ENCODE measurements around the gene HIF3A.

The HIF3A gene

GRCh38 chr19:46330319-46330918 is 33.6 kb downstream of the HIF3A start:
- DNase-seq (ENCODE audit: low spot score): no peak

GRCh38 chr19:46337487-46337886 is 40.6 kb downstream of the HIF3A start:
- DNase-seq (ENCODE audit: low spot score): no peak

- no peak for DNase-seq (ENCODE audit: low spot score)
Measured at GRCh38 chr19:46339446-46339845, 42.6 kb downstream of the HIF3A start.

GRCh38 chr19:46340051-46340659 is 43.3 kb downstream of the HIF3A start:
- DNase-seq (ENCODE audit: low spot score): no peak

- DNase-seq (ENCODE audit: low spot score): no peak
Measured at GRCh38 chr19:46341937-46342336, 45.1 kb downstream of the HIF3A start.

- DNase-seq (ENCODE audit: low spot score): no peak
Measured at GRCh38 chr19:46344363-46344762, 47.5 kb downstream of the HIF3A start.

GRCh38 chr19:46345157-46345556 is 48.3 kb downstream of the HIF3A start:
- no peak for DNase-seq (ENCODE audit: low spot score)

- DNase-seq (ENCODE audit: low spot score): peak; percentile 99
Measured at GRCh38 chr19:46346821-46347571, 50.2 kb downstream of the HIF3A start, which contains the start of gene PPP5C. PPP5C (plus strand) TSS chr19:46347087; CDS start chr19:46347097, 10 bp downstream.

GRCh38 chr19:46347572-46347883 is 50.7 kb downstream of the HIF3A start:
- DNase-seq (ENCODE audit: low spot score): no peak

- DNase-seq (ENCODE audit: low spot score): no peak
Measured at GRCh38 chr19:46347985-46348384, 51.1 kb downstream of the HIF3A start.

GRCh38 chr19:46349311-46349993 is 52.6 kb downstream of the HIF3A start:
- no peak for DNase-seq (ENCODE audit: low spot score)

GRCh38 chr19:46350029-46350757 is 53.4 kb downstream of the HIF3A start:
- no peak for DNase-seq (ENCODE audit: low spot score)

GRCh38 chr19:46350758-46351159 is 53.9 kb downstream of the HIF3A start:
- no peak for DNase-seq (ENCODE audit: low spot score)

GRCh38 chr19:46351241-46352041 is 54.6 kb downstream of the HIF3A start:
- peak; percentile 33 for DNase-seq (ENCODE audit: low spot score)

- no peak for DNase-seq (ENCODE audit: low spot score)
Measured at GRCh38 chr19:46353730-46354528, 57.1 kb downstream of the HIF3A start.

- DNase-seq (ENCODE audit: low spot score): no peak
Measured at GRCh38 chr19:46355234-46356148, 58.6 kb downstream of the HIF3A start.

- DNase-seq (ENCODE audit: low spot score): no peak
Measured at GRCh38 chr19:46356149-46357055, 59.6 kb downstream of the HIF3A start.

- no peak for DNase-seq (ENCODE audit: low spot score)
Measured at GRCh38 chr19:46357846-46358583, 61.2 kb downstream of the HIF3A start.
